ENCODE results near the gene ATXN7L2.

ATXN7L2 gene

DNA sequence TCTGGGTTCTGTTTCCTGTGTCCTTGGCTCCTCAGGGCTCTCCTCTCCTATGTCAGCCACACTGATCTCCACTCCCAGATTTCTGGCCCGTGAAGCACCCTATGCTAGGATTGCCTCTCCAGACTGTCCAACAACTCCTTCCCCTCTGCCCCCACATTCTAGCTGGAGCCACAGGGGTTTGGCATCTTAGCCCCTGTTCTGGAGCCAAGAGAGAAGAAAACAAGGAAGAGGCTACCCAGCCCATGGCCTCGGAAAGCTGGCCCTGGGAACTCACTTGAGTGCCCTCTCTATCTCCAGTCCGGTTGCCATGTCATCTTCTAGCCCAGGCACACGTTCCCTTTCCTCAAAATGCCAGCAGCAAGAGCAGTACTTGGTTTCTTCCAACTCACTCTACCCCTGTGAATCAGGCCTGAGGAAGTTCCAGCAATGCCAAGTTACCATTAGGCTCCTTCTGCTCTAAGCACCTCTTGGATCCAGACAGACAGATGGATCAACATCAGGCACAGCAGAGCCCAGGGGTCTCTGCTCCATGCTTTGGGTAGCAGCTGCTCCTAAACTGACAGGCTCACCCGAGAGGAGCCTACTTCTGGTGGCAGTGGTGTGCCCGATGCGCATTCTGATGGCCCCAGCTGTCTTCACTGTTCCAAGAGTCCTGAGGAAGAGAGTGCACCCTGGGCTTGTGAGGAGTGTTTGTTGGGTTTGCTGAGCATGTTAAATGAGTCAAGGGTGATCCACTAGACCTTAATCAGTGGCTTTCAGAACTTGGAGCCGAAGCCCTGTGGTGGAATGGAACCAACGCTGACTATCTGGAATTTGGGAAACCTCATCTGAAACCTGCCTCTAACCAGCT, 44.4 kb downstream of the ATXN7L2 start:
- DNase-seq: no peak

DNA sequence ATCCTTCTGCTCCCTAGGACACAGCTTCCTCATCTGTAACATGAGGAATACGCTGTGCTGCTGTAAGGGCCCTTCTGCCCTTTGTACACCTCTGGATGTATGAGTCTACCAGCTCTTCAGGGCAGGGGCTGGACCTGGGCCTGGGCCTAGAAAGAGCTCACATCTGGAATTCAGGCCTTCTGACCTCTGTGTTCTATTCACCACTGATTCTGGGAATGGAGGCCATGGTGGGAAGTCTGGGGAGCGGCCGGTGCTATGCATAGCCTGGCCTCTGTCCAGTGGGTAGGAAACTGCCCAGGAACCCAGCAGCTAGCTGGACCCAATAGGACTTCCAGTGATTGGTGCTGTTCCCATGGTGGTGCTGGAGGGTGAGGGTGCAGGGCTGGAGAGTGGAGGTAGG, 45.0 kb downstream of the ATXN7L2 start:
- DNase-seq: no peak

DNA sequence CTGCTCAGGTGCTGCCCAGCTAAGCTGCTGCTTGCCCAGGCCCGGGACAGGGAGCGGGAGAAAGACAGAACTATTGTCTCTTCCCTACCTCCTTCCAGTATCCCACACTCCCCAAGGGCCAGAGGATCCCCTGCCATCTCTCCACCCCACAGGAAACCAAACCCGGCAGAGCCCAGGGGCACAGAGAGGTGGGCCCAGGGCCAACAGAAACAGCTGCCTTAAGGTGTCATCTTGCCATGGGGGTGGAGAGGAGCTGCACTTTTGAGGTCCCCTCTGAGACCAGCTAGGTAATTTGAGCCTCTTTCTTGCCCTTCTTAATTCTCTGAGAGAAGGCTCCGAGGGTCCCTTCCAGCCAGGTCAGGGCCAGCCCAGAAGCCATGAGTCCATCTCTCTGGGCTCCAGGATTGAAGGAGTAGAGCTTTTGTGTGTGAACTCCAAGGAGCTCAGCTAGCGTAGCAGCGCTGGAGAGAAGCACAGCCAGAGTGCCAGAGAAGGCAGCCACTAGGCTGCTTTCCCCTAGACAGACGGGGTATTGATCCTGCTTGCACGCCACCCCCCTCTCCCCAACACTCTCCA, 46.3 kb downstream of the ATXN7L2 start:
- DNase-seq: no peak

DNA sequence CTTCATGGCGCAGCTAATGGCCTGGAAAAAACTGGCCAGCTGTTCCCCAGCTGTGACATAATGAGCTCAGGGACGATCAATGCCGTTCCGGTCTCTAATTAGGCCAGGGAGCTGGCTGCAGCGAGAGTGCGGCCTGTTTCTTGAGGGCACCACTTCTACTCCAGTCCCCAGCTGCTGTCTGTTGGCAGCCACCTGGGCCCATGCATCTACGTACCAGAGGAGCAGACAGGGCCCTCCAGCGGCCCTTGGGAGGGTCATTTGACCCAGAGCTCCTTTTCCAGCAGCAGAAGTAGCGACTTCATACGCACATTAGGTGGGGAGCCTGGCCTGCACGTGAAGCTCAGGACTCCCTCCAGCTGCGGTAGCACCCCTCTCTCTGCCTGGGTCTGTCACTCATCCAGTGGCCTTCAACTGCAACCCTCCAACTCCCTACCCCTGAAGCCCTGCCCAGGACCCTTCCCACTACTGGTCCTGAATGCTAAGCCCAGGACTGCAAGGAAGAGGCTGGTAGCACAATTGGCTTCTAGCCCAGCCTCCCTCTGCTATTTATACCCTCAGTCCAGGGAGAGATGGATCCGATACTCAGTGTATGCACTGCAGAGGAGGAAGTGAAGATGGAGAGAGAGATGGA, 46.9 kb downstream of the ATXN7L2 start:
- no peak for DNase-seq

DNA sequence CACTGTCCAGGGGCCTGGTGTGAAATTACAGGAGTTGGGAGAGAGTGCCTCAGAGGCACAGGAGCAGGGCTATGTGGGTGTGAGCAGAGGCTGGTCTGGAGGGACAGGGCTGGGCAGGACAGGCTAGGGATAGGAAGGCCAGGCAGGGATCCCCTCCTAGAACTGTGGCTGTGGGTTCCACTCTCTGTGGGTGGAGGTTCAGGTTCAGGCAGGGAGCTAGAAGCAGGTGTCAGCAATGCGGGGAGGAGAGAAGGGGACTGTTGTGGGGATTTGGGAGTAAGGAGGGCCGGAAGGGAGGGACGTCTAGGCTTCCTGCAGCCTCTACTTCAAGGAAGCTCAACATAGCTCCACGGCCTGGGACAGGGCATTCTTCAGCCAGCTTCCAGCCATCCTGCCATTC, 47.7 kb downstream of the ATXN7L2 start:
- DNase-seq: no peak

DNA sequence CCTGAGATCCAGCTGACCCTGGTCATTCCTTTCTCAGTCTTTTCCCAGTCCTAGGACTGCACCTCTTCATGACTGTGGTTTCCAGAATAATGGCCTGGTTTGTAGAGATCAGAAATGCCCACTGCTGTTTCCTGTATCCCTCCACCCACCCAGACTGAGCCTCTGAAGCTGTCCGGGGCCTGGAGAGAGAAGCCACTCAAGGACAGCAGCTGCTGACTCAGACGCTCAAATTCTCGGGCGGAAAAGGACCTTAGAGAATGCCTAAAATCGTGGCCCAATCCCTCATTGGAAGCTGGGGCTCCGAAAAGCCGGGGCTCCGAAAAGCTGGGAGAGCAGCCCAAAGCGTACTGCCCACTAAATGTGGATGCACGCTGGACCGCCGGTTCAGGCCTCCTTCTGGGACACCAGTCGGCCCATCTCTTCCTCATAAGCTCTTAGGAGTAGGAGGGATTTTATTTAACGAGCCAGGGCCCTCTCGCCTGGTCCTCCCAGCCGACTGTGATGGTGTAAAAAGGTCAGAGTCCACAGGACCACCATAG, 48.2 kb downstream of the ATXN7L2 start:
- DNase-seq: no peak

DNA sequence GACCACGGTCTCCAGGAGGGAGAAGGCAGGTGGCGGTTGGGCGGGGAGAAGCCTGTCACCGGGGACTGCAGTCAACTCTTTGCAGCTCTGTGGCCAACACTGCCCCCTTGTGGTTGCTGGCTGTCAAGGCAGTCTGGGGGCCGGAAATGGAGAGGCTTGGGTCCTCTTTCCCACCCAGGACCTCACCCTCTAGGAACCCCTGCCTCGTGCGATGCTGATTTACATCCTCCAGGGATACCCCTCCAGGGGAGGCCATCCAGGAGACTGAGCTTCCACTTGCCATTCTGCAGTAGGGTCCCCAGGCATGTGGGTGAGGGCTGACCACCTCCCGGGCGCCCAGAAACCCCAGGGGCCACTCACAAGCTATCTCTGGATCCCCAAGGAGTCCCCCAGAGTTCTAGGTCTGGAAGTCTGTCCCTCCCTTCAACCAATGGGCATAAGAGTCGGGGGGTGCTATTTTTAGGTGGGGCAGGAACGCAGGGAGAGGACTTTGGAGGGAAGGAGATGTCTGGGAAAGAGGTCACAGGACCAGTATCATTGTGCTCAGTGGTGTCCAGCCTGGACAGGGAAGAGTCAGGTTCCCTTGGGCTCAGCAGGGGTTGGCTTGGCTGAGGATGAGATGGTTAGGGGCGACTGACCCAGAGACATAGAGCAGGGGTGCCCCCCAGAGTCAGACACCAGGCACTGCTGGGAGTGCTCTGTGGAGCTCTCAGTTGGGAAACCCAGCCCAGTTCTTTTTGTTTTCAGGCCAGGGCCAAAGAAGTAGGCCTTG, 48.8 kb downstream of the ATXN7L2 start:
- DNase-seq: peak; percentile 86

DNA sequence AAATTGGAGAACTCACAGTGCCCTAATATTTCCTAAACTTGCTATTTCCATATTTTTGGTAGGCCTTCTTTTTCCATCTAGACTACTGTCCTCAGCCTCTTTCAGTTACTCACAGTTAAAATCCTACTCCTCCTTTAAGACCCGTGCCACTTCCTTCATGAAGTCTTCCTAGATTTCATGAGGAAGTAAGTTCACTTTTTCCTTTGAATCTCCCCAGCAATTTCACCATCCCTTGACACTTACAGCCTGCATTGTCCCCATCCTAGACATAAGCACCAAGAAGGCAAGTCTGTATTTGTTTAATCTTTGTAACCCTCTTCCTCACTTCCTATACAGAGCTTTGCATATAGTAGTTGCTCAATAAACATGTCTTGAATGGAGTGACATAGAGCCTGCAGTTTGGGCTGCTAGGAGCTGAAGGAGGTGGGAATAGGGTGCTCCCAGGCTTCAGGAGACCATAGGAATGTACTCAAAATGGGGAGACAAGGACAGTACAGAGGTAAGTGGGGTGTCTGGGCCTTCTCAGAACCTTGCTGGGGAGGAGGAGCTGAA, 50.7 kb downstream of the ATXN7L2 start:
- DNase-seq: no peak

DNA sequence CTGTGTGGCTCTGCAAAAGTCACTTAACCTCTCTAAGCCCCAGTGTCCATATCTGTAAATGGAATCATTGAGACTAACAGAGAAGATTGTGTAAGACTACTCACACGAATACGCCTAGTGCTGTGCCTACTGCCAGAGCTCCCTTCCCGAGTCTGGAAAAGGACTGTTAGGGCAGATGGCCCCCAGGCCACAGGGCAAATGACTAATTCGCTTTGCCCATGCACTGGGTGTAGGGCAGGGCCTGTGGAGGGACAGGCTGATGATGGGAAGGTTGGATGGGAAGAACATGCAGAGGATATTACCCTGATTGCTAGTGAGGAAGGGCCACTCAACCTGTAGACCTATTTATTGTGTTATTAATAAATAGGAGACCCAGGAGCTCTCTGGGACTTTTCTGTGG, 51.8 kb downstream of the ATXN7L2 start:
- no peak for DNase-seq

DNA sequence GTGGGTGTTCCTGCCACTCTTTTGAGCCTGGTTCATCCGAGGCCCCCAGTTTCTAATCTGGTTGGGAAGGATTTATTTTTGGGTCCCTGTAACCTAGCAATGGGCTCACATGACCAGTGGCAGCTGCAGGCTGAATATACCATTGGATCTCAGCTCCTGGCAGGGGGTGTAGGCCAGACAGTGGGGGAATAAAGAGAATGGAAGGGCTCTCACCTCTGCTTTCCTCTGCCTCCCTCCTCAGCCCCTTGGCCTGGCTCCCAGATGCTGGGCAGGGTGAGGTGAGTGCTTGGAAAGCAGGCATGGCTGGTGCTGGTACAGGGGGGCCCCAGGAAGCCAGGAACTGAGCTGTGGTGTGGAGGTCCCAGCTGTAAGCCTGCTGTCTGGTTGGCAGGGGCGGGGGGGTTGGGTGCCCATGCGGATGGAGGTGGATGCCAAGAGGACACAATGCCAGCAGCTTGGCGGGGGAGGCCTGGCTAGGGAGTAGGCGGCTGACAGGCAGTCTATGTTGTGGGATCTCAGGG, 52.3 kb downstream of the ATXN7L2 start:
- no peak for DNase-seq

DNA sequence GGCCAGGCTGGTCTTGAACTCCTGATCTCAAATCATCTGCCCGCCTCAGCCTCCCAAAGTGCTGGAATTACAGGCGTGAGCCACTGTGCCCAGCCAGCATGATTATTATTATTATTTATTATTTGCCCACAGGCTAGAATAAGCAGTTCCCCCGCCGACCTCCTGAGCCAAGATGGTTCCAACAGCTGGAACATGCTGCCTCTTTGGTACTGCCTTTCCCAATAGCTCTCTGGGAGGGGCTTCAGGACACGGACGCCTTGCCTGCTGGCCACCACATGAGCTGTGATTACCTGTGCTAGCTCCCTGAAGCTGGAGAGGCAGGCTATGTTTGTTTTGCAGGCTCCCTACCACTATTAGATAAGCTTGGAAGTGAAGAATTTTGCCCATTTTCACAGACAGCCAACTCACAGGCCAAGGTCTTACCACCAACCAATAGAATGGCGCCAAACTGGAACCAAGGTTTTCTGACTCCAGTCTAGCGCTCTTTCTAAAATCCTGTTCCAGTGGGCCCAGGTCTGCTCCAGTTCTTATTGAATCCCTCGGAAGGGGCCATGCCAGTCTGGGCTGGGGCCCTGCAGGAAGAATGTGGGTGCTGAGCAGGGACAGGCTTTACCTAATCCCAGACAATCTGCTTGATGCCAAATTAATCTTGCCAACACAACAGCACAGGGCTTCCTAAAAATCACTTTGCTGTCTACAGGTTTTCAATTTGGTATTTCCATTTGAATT, 53.9 kb downstream of the ATXN7L2 start:
- DNase-seq: no peak

DNA sequence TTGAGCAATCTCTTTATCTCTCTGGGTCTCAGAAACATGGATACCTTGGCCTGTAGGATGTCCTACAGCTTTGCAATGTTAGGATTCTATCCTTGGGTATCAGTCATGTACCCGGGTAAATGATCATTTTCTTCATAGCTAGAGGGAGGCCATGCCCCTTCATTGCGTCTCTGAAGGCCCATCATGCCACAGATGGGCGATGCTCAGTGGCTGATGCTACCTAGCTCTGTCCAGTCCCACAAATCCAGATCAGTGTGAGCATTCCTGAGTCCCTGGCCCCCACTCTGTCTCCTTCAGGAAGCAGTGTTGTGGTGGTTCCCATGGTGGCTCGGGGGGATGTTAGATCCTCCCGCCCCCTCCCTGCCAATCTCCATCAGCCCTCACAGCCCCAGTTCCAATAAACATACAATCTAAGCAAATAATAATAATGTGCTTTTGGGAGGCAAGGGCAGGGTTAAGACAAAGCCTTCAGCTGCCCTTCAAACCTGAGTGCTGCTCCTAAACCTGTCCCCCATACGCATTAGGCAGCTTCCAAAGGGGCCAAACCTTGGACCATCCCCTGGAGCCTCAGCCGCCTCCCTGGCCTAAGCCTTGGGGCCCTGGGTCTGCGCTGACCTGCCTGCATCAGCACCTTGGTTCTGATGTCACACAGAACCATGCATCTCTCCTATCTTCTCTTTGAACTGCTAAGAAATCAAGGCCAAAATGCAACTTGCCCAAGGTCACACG, 55.3 kb downstream of the ATXN7L2 start:
- no peak for DNase-seq

DNA sequence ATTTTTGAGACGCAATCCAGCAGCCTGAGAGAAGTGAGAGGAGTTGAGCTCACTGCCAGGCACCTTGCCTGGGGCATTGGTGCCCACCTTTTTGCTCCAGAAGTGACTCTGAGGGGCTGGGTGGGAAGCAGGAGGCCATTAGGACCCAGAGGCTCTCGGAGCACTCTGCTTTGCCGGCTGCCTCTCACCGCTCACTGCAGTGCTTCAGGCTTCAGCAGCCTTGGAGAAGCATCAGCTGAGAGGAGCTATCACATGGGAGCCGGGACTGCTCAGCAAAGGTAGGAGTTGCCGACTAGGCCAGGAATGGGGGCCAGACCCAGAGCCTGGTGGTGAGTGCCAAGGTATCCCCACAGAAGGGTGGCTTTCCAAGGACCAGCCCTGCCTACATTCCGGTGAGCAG, 56.0 kb downstream of the ATXN7L2 start, which contains the start of gene GPR61:
GPR61 (plus strand) TSS at position 197 of the 400 bp plus-strand sequence. CDS start 3,151 bp downstream, outside the sequence.
- DNase-seq: no peak

DNA sequence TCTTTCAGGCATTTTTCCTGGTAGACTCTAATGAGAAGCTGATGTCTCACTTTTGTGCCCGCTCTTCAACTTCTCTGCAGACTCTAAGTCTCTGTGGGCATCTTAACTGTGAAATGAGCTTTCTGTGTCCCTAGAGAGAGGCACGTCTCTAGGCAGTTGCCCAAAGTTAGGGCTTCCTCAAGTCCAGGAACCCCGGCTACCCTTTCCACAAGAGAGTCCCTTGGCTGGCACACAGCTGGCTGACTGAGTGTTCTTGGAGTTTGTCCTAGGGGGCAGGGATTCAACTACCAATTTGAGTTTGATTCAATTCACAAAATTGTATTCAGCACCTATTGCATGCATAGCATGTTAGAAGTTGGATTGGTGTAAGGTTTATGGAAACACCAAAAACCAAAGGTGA, 57.4 kb downstream of the ATXN7L2 start:
- DNase-seq: no peak

Data from CD4-positive, alpha-beta T cell treated with Interleukin-4 for 4 hours (primary cell).